NCI-H524 treated with DMSO at 0.1 percent for 48 hours (cell line): Measurements from ENCODE around the gene SLC43A1.
"Not testable (repeated sequence)": the region's sequence is repeated elsewhere in the genome, so short reads cannot be mapped to it uniquely, and the experiment has no call there.

Experiments
- DNase-seq: peaks from one replicate; lab custom pipeline; 2025; lab: John Stamatoyannopoulos, UW

SLC43A1 gene

DNA sequence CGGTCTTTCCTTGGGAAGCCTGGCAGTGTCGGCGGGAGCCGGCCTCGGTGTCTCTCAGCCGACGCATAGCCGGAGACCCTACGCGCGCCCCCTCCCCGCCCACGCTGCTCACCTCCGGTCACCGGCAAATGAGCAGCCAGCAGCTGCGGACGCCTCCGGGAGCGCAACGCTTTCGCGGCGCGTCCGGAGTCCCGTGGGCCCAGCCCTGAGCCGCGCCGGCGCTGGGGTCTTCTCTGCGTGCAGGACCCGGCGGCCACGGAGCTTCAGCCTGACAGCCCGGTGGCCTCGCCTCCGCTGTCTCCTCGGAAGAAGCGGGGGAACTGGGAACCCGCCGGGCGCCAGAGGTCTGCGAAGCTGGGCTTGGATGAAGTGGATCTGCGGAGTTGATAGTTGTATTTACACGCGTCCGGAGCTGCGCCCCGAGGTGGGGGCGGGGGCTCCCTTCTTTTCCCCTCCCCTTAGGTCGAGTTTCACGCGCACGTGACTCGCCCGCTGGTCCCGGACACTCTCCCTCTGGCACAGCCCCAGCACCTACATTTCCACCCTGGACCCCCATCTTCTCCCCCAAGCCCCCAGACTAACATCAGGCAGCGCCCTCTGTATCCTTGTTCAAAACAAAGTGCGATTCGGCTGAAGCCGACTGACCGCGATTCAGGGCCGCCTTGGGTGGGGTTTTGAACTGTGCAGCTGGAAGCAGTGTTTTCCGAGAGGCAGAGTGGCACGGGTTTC lies at the start of gene SLC43A1:
Gene SLC43A1, minus strand, starts transcription at position 371 of the 729 bp plus-strand sequence. CDS start 1,591 bp downstream, outside the sequence.
- DNase-seq: peak; percentile 9

DNA sequence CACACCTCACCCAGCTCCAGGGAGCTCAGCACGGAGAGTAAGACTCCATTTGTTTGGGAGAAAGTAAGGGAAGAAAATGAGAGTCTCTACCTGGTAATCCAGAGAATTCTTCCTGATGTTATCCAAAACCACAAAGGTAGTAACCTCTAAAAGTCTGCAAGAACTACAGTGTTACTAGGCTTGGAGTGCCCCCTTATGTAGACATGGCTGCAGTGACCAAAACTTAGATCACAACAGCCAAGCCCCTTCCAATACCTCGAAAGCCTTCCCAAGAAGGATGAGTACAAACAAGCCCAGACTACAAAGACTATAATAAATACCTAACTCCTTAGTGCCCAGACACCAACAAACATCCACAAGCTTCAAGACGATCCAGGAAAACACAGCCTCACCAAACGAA lies 47.1 kb upstream of the SLC43A1 start:
- no peak for DNase-seq

DNA sequence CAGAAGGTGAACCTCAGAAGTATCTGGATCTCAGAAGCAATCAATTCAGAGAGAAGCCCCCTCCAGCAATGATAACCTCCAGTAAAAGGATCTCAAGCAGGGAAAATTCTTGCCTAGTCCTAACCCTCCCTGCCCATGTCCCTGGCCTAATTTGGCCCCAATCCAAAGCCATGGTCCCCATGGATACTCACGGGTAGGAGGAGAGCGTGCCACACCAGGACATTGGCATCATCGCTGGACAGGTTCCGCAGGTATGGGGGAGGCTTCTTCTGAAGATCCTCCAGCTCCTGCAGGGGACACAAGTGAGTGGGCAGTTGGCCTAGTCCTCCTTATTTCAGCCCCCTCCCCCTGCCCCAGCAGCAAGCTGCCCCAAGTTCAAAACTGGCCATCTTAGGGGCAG lies 44.6 kb upstream of the SLC43A1 start:
- no peak for DNase-seq

DNA sequence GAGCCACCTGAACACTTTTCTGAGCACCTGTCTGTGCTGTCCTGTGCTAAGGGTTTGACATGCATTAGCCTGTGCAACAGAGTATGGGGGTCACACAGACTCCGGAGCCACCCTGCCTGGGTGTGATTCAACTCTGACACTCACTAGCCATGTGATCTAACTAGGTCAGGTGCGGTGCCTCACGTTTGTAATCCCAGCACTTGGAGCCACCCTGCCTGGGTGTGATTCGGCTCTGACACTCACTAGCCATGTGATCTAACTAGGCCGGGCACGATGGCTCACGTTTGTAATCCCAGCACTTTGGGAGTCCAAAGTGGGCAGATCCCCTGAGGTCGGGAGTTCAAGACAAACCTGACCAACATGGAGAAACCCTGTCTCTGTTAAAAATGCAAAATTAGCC lies 40.5 kb upstream of the SLC43A1 start:
- no peak for DNase-seq

DNA sequence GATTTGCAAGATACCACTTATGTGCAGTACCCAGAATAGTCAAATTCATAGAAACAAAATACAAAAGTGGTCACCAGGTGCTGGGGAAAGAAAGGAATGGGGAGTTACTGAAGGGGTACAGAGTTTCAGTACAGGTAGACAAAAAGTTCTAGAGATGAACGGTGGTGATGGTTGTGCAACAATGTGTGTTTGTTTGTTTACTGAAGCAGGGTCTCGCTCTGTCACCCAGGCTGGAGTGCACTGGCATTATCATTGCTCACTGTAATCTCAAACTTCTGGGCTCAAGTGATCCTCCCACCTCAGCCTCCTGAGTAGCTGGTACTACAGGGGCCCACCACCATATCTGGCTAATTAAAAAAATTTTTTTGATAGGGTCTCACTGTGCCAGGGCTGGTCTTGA lies 39.9 kb upstream of the SLC43A1 start:
- DNase-seq: no peak

DNA sequence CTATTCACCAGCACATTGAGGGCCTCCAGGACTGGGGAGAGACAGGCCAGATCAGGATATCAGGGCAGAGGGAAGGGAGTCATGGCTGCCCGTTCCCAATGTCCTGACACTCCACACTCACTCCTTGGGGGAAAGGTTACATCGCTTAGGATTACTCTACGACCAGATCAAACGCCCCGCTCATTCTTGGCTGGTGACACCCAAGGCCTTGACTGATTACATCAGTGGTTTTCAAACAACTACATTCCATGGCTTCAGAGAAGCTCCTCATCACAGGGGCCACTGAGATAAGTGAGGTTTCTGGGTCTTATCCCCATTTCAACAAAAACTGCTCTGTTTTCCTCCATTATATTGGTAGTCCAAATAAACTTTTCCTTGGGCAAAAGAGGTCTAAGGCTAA lies 37.0 kb upstream of the SLC43A1 start:
- no peak for DNase-seq

DNA sequence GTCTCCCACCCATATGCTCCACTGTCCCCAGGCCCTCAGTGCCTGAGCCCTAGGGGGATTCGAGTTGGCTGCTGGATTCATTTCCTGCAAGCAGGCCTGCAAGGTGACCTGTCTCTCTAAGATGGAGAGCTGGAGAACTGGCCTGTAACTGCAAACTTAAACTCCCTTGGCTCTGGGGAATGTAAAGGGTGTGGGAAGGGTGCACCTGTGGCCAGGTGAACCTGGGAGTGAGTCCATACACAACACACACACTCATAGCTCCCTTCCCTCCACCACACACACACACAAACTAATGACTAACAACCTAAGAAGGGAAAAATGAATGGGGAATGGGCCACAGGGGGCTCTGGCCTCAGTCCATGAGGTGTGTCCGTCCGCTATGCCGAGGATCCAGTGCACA lies 36.4 kb upstream of the SLC43A1 start:
- DNase-seq: no peak

DNA sequence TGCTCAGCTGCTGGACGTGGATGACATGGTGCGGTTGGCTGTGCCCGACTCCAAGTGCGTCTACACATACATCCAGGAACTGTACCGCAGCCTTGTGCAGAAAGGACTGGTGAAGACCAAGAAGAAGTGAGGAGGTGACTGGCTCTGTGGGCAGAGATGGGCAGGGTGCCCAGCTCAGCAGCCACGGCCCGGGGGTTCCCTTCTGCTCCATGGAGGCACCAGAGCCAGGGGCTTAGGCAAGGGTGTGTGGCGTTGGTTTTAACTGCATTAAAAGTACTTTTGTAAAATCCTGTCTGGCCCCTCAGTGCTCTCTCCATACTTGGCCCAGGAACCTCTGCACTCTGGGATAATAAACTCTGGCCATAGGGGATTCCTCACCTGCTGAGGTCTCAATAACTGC lies 34.5 kb upstream of the SLC43A1 start:
- no peak for DNase-seq

DNA sequence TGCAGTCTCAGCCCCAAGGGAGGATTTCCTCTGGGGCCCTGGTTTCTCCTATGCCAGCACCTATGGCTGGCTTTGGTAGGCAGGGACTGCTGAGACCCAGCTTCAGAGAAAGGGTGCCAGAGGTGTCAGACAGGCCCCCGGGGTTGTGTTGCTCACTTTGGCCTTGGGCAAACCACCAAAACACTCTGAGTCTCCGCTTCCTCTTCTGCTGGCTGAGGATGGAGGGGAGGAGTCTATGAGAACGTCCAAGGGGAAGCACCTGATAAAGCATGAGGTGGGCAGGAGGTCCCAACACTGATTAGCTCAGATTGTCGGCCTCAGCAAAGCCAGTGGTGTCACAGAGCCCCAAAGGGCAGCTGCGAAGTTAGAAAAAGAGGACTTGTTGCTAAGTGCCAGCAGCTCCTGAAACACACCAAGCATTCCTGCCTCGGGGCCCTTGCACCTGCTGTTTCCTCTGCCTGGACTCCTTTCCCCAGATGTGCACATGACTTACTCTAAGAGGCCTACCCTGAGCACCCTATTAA lies 32.4 kb upstream of the SLC43A1 start:
- DNase-seq: no peak

DNA sequence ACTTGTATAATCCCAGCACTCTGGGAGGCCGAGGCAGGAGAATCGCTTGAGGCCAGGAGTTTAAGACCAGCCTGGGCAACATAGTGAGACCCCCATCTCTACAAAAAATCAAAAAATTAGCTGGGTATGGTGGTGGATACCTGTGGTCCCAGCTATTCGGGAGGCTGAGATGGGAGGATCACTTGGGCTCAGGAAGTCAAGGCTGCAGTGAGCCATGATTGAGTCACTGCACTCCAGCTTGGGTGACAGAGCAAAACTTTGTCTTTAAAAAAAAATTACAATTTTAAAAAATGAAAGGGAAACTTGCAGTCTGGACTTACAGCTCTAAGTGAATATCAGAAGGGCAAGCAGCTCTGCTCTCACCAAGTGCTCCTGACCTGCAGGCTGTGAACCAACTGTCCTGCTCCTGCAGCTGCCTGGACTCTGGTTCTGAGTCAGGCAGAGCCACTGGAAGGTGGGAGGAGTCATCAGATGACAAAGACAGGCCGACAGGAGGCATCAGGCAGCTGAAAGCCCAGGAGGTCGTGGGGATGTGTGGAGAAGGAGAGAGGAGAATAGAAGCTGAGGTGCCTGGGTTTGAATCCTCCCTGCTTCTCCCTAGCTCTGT lies 31.5 kb upstream of the SLC43A1 start:
- no peak for DNase-seq

DNA sequence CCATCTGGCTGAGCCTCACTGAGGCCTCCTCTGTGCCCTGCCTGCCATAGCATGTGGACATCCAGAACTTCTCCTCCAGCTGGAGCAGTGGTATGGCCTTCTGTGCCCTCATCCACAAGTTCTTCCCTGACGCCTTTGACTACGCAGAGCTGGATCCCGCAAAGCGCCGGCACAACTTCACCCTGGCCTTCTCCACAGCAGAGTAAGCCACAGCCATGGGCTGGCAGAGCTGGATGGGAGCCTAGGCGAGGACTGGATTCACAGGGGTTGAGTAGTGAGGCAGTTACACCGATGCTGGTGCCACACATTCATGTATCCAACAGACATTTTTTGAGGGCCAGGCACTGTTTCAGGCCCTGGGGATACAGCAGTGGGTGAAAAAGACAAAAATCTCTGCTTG lies 30.9 kb upstream of the SLC43A1 start:
- DNase-seq: no peak

DNA sequence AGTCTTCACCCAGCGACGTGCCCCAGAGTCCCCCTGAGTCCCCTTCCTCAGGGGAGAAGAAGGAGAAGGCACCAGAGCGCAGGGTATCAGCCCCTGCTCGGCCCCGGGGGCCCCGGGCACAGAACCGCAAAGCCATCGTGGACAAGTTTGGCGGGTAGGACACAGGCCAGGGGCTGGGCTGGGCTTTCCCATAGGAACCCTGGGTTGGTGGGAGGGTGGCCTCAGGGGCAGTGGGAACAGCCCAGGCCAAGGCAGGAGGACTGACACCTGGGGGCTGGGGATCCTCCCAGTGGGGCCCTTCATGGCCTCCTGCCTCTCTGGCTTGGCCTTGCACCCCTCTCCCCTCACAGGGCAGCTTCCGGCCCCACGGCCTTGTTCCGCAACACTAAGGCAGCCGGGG lies 30.4 kb upstream of the SLC43A1 start:
- no peak for DNase-seq

DNA sequence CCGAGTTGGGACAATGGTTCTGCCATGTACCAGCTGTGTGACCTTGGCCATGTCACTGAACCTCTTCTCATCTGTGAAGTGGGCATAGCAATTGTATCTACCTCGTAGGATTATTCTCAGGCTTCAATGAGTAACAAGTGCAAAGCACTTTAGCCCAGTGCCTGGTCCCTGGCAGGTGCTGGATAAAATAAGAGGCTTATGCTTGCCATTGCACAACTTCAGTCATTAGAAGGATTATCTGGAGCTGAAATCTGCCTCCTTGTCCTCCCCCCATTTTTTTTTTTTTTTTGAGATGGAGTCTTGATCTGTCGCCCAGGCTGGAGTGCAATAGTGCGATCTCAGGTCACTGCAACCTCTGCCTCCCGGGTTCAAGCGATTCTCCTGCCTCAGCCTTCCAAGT lies 29.1 kb upstream of the SLC43A1 start:
- peak; percentile 75 for DNase-seq

DNA sequence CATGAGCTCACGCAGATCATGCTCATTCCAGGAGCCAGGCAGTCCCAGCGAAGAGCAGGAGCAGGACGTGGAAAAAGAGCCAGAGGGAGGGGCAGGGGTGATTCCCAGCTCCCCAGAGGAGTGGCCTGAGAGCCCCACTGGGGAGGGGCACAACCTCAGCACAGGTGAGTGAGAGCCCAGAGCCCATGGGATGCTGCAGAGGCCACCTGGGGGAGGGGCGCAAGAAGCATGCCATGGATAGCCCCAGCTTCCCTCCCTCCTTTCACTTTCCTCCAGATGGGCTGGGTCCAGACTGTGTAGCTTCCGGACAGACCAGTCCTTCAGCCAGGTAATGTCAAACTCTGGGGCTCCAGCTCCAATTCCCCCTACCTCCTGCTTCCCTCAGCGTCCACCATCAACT lies 28.1 kb upstream of the SLC43A1 start:
- no peak for DNase-seq

DNA sequence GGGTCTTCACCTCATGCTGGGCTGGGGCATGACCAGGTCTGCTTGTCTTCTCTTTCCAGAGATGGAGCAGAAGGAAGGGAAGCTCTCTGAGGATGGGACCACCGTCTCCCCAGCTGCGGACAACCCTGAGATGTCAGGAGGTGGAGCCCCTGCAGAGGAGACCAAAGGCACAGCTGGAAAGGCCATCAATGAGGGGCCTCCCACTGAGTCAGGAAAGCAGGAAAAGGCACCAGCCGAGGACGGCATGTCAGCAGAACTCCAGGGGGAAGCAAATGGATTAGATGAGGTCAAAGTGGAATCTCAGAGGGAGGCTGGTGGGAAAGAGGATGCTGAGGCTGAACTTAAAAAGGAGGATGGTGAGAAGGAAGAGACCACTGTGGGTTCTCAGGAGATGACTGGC lies 27.1 kb upstream of the SLC43A1 start:
- DNase-seq: no peak

DNA sequence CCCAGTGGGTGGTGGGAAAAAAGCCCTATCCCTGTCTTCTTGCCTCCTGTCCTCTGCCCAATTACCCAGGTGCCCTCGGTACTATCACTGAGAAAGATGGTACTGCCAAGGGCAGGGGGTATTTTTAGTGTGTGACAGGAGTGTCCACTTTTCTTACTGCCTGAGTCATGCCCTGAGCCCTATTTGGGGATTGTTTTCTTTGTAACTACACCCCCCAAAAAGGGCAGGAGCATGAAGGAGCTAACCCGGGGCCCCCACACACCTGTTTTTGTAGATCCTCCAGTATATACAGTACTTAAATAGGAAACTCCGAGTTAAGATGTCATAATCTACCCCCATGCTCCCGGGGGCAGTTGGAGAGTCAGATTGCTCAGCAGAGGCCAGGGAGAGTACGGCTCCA lies 25.7 kb upstream of the SLC43A1 start:
- no peak for DNase-seq

DNA sequence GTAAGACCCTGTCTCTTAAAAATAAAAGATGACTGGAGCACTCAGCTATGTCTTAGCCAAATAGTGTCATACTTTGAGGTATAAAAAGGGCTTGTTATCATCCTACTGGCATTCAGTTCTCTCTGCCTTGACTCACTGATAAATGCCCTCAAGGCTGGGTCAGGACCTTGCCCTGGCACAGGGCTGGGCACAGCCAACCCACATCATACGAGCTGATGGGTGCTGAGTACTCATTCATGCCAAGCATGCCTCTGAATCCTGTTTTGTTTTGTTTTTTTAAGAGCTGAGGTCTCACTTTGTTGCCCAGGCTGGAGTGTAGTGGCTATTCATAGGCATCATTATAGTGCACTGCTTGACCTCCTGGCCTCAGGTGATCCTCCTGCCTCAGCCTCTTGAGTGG lies 23.8 kb upstream of the SLC43A1 start:
- DNase-seq: no peak

DNA sequence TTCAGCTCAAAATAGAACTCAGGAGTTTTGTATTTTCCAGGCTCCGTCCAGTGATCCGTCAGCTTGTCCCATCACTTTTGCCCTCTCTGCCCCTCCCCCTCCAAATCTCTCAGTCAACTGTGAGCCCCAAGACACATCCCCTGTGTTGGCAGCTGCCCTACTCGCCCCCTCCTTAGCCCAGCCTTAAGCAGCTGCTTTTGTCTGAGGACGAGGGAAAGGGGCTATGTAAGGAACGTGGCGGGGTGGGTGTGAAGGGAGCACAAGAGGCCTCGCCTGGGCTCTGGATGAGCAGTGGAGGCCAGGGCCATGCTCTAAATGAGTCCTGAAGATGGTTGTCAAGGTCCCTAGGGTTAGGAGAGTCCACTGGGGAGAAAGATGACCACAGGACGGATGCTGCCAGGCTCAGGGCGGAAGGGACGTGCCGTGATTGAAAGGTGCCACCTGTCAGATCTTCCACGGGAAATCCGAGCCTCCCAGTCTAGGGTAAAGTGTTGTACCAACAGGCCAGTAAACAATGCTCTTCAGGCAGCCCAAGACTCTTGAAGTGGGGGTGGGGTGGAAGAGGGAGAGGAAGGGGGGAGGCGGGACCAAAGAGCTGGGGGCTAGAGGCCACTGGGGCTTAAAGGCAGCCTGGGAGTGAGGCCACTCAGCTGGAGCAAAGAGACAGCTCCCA lies 21.6 kb upstream of the SLC43A1 start, which contains the start of gene SMTNL1:
Gene SMTNL1, plus strand, starts transcription at position 649 of the 673 bp plus-strand sequence. CDS start 5,048 bp downstream, outside the sequence.
- no peak for DNase-seq

DNA sequence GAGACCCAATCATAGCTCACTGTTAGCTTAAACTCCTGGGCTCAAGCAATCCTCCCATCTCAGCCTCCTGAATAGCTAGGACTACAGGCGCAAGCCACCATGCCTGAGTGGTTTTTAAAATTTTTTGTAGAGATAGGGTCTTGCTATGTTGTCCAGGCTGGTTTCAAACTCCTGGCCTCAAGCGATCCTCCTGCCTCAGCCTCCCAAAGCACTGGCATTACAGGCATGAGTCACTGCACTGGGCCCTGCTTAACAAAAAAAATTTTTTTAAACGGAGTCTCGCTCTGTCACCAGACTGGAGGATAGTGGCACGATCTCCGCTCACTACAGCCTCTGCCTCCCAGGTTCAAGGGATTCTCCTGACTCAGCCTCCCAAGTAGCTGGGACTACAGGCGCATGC lies 18.9 kb upstream of the SLC43A1 start:
- DNase-seq: not testable (repeated sequence)

DNA sequence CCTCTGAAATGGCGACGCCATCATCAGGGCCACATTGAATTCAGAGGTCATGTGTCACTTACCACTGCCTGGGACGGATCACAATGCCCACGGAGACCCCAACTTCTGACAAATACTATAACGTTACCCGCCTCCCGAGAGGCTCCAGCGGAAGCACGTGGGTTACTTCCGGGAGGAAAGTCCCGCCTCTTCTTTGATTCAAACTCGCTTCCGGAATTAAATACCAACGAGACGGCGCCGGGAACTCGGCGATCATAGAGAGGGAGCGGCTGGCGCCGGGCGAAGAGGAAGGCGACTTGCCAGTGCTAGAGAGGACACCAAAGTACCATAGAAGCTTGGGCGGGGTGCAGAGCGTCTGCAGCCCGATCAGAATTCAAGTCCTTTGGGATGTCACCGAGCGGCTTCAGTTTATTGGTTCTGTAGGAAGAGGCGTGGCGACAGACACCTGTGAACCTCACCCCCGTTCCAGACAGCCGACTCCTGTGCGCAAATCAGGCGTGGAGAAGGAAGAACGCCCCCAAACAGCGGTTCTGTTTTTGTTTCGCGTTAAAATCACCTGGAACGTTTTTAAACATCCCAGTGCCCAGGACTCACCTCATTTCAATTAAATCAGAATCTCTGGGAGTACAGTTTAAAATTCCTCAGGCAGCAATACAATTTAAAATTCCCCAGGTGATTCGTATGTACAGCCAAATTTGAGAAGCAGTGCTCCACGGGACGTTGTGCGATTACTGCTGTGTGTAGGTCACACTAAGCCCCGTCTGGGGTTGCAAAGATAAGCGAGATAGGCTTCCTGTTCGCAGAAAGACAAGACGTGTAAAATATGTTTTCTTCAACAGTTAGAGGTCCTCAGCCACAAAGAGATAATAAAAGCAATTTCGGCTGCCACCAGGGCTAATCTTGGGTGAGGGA lies 15.3 kb upstream of the SLC43A1 start, which contains the start of gene TIMM10:
Gene TIMM10, minus strand, starts transcription at position 159 of the 912 bp plus-strand sequence. CDS start 565 bp downstream, outside the sequence.
- DNase-seq: peak; percentile 98

DNA sequence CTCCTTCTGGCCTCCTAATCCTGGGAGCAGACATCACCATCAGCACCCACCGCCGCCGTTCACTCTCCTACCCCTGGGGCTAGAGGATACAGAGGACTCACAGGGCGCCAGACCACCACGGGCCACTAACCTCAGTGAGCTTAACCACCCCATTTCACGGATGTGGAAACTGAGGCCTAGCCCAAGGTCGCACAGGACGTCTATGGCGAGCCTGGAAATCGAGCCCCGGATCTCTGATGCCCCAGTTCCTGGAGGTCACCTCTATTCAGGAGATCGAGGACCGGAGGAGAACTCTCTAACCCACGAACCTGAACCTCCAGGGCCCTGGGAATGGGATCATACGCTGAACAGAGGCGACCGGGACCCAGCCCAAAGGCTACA lies 14.7 kb upstream of the SLC43A1 start:
- no peak for DNase-seq

DNA sequence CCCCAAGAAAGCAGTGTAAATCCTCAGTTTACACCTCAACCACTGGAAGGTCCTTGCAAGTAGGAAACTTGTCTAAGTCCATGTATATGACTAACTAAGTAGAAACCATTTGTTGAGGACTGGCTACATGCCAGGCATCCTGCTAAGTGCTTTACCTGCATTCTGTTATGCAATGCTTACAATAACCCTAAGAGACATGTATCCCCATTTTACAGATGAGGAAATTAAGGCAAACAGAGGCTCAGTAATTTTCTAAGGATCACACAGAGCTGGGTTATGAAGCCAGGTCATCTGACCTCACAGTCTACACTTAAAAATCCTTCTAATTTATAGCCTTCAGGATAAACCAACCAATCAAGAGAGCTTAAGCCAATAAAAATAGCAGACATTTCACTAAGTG lies 13.5 kb upstream of the SLC43A1 start:
- no peak for DNase-seq
